ENCODE data around the gene SARS1. TPM values are rescaled to one million over a fixed set of nuclear protein-coding genes. Genes with fewer than 3 reads are reported as not detected.
A peak's percentile ranks its signal among the peaks of the same experiment; 100 is the strongest.

Gene SARS1
- total RNA-seq, 1 donor from 2014 or later: 194 TPM

DNA sequence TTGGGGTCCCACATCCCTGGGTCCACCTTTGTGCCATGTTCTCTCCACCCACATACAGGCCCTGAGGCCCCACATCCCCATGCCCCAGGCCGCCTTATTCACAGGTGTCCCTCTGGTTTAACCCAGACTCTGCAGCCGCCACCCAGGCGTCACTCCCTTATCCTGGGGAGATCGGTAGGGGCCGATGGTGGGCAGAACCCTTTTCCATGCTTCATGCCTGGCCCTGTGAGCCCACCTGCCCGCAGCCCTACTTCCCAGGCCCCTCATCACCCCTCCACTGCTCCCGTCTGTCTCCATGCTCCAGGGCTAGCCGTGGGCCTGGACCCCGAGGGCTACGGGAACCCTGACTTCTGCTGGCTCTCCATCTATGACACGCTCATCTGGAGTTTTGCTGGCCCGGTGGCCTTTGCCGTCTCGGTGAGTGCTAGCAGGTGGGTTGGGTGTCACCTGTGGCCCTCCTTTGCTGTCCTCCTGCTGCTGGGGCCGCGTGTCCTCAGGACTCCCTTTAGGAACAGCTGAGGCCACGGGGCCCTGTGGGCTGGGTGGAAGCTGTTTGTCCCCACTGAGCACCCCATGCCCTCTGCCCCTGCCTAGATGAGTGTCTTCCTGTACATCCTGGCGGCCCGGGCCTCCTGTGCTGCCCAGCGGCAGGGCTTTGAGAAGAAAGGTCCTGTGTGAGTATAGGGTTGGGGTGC, 57.1 kb downstream of the SARS1 start:
- TF ChIP-seq, protein P1, sequence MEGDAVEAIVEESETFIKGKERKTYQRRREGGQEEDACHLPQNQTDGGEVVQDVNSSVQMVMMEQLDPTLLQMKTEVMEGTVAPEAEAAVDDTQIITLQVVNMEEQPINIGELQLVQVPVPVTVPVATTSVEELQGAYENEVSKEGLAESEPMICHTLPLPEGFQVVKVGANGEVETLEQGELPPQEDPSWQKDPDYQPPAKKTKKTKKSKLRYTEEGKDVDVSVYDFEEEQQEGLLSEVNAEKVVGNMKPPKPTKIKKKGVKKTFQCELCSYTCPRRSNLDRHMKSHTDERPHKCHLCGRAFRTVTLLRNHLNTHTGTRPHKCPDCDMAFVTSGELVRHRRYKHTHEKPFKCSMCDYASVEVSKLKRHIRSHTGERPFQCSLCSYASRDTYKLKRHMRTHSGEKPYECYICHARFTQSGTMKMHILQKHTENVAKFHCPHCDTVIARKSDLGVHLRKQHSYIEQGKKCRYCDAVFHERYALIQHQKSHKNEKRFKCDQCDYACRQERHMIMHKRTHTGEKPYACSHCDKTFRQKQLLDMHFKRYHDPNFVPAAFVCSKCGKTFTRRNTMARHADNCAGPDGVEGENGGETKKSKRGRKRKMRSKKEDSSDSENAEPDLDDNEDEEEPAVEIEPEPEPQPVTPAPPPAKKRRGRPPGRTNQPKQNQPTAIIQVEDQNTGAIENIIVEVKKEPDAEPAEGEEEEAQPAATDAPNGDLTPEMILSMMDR (IDR thresholded peaks at IDR 0.05): no peak
- H3K27me3 ChIP-seq: no peaks in the 10 kb centered on the region
- DNase-seq (no peak), ATAC-seq (no peak)
- intact Hi-C loops (cut with DNase I): no loop called here
- H3K4me3 ChIP-seq: no peak overlapping the region
- no peak overlapping the region for H3K27ac ChIP-seq
- no peaks in the 10 kb centered on the region for H3K36me3 ChIP-seq
- H3K9me3 ChIP-seq: no peaks in the 10 kb centered on the region
- peaks cover 7% of the 10 kb centered on the region for H3K4me1 ChIP-seq

DNA sequence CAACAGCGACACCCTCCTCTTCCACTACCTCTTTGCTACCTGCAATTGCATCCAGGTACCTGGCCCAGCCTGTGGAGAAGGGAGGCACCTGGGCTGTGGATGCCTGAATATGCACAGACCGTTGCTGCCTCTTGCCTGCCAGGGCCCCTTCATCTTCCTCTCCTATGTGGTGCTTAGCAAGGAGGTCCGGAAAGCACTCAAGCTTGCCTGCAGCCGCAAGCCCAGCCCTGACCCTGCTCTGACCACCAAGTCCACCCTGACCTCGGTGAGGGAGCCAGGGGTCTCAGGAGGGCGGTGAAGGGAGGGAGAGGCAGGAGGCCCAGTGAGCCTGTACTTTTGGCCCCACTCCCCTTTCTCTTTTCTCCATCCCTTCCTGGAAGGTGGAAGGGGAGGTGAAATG, 57.7 kb downstream of the SARS1 start:
- H3K9me3 ChIP-seq: no peaks in the 10 kb centered on the region
- no peak overlapping the region for H3K27ac ChIP-seq
- intact Hi-C loops (cut with DNase I): no loop called here
- no peaks in the 10 kb centered on the region for H3K36me3 ChIP-seq
- H3K27me3 ChIP-seq: no peaks in the 10 kb centered on the region
- DNase-seq (no peak), ATAC-seq (no peak)
- TF ChIP-seq, protein P1 (IDR thresholded peaks at IDR 0.05): no peak
- H3K4me3 ChIP-seq: no peak overlapping the region
- peaks cover 9% of the 10 kb centered on the region for H3K4me1 ChIP-seq

DNA sequence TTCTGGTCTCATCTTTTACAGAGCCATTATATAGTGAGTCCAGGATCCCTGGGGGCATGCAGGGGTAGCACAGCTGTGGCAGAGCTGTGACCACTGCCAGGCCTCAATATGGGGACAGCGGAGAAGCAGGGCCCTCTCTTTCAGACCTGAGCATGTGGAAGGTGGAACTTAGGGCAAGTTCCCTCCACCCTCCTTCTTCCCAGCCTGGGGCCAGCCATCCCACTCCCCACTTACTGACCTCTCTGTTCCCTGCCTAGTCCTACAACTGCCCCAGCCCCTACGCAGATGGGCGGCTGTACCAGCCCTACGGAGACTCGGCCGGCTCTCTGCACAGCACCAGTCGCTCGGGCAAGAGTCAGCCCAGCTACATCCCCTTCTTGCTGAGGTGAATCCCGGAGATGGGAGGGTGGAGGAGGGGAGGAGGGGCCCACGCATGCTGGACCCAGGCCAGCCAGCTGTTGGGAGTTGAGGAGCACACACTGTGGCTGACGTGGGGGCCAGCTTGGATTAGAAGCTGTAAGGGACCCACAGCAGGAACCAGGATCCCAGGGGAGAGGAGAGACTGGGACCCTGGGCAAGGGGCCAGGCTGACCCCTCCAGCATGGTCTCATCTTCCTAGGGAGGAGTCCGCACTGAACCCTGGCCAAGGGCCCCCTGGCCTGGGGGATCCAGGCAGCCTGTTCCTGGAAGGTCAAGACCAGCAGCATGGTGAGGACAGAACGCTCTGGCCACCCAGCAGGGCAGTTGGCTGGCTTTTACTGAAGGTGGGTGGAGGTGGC, 58.5 kb downstream of the SARS1 start:
- DNase-seq: no peak
- no peak for ATAC-seq
- Histone ChIP-seq H3K4me1 (peaks cover 12% of the 10 kb centered on the region), H3K9me3 (no peaks in the 10 kb centered on the region), H3K27me3 (no peaks in the 10 kb centered on the region), H3K27ac (peak overlapping the region; percentile 72), H3K4me3 (no peak overlapping the region), H3K36me3 (no peaks in the 10 kb centered on the region)
- TF ChIP-seq, protein P1 (IDR thresholded peaks at IDR 0.05): no peak
- intact Hi-C loops (cut with DNase I): no loop called here

DNA sequence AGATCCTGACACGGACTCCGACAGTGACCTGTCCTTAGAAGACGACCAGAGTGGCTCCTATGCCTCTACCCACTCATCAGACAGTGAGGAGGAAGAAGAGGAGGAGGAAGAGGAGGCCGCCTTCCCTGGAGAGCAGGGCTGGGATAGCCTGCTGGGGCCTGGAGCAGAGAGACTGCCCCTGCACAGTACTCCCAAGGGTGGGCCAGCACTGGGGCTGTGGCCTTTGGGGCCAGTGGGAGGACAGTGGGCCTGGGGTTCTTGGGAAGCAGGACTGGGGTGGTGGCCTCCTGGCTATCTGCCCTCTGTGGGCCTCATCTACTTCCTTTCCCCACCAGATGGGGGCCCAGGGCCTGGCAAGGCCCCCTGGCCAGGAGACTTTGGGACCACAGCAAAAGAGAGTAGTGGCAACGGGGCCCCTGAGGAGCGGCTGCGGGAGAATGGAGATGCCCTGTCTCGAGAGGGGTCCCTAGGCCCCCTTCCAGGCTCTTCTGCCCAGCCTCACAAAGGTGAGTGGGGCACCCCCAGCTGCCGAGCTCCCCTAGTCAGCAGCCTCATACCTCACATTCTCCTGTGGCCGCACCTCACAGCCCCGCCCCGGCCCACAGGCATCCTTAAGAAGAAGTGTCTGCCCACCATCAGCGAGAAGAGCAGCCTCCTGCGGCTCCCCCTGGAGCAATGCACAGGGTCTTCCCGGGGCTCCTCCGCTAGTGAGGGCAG, 59.3 kb downstream of the SARS1 start:
- Histone ChIP-seq H3K27me3 (no peaks in the 10 kb centered on the region), H3K4me1 (peaks cover 17% of the 10 kb centered on the region), H3K4me3 (peak overlapping the region; percentile 25), H3K27ac (peak overlapping the region; percentile 72), H3K36me3 (no peaks in the 10 kb centered on the region), H3K9me3 (no peaks in the 10 kb centered on the region)
- DNase-seq (no peak), ATAC-seq (peak; percentile 22)
- TF ChIP-seq, protein P1 (IDR thresholded peaks at IDR 0.05): no peak
- intact Hi-C loops (cut with DNase I): no loop called here

DNA sequence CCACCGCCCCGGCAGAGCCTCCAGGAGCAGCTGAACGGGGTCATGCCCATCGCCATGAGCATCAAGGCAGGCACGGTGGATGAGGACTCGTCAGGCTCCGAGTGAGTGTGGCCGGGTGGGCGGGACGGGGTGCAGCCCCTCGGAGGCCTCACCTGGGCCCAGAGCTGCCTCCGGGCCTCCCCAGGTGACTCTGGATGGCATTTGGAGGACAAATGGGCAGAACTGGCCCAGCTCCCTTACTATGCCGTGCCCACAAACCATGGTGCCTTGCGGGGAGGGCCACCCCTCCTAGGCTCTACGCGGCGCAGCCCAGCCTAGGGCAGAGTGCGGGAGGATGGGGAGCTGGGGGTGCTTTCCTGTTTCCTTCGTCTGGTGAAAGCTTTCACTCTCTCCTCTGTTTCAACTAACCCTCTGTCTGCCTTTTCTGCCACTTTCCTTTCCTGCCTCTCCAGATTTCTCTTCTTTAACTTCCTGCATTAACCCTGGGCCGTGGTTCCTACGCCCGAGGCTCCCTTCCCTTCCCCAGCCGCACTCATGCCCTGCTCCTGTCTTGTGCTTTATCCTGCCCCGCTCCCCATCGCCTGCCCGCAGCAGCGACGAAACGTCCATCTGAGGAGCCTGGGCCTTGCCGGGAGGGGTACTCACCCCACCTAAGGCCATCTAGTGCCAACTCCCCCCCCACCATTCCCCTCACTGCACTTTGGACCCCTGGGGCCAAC, 60.0 kb downstream of the SARS1 start:
- intact Hi-C loops (cut with DNase I): no loop called here
- peak; percentile 57 for ATAC-seq
- peak overlapping the region; percentile 25 for H3K4me3 ChIP-seq
- no peaks in the 10 kb centered on the region for H3K9me3 ChIP-seq
- TF ChIP-seq, protein P1 (IDR thresholded peaks at IDR 0.05): no peak
- H3K27ac ChIP-seq: peak overlapping the region; percentile 72
- no peaks in the 10 kb centered on the region for H3K27me3 ChIP-seq
- DNase-seq: no peak
- H3K4me1 ChIP-seq: peaks cover 17% of the 10 kb centered on the region
- H3K36me3 ChIP-seq: no peaks in the 10 kb centered on the region
